Hematopoietic multipotent progenitor cell treated with erythropoietin and hydrocortisone succinate and interleukin-3 and kit ligand, for 6 days (in vitro differentiated cells): ENCODE data around the gene TBC1D19.
"Not testable (repeated sequence)": the region's sequence is repeated elsewhere in the genome, so short reads cannot be mapped to it uniquely, and the experiment has no call there.

ENCODE experiments used
- DNase-seq: peaks from one replicate; pipeline ENCODE4 v3.0.0-alpha.2; 2015

The TBC1D19 gene, protein sequence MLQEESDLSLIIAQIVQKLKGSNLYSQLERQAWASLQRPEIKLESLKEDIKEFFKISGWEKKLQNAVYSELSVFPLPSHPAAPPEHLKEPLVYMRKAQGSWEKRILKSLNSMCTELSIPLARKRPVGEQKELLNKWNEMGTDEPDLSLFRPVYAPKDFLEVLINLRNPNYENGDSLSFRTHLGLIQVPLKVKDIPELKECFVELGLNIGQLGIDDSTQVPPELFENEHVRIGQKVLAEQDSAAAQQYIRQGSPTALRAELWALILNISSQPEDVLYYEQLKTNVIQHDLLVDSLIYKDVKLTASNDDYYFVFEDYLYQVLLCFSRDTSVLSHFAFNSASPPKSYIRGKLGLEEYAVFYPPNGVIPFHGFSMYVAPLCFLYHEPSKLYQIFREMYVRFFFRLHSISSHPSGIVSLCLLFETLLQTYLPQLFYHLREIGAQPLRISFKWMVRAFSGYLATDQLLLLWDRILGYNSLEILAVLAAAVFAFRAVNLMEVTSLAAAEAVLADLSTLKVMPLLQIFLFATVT

DNA sequence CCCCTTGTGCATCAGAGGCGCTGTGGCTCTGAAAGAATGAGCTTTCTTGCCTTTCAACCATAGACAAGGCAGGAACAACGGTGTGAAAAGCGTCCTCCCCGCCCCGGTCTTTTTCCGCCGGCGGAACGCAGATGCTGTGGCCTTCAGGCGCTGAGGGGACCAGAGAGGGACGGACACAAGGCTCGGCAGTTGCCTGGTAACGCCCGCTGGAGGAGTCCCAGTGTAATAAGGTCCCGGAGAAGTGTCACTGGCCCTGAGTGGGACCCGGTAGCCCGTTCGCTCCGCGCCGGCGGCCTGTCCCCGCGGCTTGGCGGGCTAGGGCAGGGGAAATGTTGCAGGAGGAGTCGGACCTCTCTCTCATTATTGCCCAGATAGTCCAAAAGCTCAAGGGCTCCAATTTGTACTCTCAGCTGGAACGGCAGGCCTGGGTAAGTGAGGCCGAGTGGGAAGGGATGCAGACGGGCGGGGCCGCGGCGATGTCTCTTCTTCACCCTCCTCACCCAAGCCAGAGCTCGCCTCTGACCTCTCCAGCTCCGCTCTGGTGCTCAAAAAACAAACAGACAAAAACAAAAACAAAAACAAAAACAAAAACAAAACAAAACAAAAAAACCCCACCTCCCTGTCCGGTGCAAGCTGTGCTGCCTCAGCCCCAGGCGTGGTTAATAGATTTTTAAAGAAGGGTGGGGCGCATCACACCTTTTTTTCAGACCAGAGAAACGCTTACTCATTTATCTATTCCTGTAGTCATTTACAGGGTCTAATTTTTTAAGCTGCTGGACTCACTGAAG lies at the start of gene TBC1D19:
Gene TBC1D19, plus strand, starts transcription at position 220 of the 788 bp plus-strand sequence. Its CDS starts 110 bp downstream, at position 330.
- DNase-seq: peak; percentile 94

GRCh38 chr4:26542991-26543390 lies 40.9 kb upstream of the TBC1D19 start:
- no peak for DNase-seq

DNA sequence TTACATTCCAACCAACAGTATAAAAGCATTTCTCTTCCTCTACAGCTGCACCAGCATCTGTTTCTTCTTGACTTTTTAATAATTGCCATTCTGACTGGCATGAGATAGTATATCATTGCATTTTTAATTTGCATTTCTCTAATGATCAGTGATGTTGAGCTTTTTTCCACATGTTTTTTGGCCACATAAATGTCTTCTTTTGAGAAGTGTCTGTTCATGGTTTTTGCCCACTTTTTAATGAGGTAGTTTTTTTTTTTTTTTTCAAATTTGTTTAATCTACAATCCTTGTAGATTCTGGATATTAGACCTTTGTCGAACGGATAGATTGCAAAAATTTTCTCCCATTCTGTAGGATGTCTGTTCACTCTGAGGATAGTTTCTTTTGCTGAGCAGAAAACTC lies 39.5 kb upstream of the TBC1D19 start:
- DNase-seq: no peak

DNA sequence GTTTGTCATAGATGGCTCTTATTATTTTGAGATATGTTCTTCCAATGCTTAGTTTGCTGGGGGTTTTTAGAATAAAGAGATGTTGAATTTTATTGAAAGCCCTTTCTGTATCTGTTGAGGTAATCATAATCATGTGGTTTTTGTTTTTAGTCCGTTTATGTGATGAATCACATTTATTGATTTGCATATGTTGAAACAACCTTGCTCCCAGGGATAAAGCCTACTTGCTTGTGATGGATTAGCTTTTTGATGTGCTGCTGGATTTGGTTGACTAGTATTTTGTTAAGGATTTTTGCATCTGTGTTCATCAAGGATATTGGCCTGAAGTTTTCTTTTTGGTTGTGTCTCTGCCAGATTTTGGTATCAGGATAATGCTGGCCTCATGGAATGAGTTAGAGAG lies 35.5 kb upstream of the TBC1D19 start:
- DNase-seq: not testable (repeated sequence)

GRCh38 chr4:26557164-26557563 lies 26.7 kb upstream of the TBC1D19 start:
- no peak for DNase-seq

GRCh38 chr4:26558166-26558895 lies 25.6 kb upstream of the TBC1D19 start:
- no peak for DNase-seq

- DNase-seq: no peak
Observed at GRCh38 chr4:26566133-26566532, 17.8 kb upstream of the TBC1D19 start.

DNA sequence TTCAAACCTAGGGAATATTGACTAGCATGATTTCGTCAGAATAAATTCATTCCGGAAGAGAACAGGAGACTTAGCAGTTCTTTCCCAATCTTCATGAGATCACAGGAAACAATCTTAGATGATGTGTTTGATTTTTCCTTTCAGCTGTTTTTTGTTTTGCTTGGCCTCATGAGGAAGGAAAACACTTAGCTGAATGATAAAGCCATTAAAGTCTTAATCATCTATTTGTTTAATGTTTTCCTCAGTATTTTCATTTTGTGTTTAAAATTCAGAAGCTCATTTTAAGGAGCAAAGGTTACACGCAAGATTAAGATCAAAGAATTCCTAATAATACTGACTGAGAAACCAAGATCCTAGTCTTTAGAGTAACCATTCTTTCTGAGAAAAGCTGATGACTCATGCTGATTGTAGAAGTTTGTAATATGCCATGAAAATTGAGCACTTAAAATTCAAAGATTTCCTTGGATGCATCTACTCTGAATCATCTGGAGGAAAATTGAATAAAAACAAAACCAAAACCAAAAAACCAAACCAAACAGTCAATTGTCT lies 15.4 kb upstream of the TBC1D19 start:
- no peak for DNase-seq

DNA sequence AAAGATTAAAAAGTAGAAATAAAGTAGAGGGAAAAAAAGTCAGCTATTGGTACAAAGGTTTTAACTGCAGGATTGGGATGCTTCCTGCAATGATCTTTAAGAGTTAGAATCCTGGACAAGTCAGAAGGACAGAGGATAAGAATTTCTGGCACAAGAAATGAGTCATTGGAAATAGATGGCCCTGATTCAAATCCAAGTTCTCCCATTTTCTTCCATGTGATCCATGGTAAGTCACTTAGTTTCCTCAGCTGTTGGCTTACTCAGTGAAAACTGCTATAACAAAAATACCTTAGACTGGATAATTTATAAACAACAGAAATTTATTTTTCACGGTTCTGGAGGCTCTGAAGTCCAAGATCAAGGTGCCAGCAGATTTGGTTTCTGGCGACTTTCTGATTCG lies 13.3 kb upstream of the TBC1D19 start:
- no peak for DNase-seq

DNA sequence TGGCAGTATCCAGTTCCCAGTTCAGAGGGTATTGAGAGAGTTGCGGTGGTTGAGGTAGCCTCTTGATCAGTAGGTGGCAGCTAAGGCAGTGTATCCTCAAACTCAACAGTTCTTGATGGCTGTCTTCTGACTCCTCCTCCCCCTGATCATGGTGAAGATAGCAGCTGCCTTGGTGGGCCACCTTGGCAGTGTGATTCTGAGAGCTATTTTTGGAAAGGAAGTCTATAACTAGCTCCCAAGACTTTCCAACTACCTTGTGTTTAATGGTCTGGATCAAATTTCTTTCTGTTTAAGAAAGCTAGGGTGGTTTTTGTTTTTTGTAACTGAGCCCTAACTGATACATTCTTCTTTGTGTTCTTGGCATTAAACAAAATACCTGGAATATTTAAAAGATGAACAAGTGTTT lies 10.5 kb upstream of the TBC1D19 start:
- no peak for DNase-seq

DNA sequence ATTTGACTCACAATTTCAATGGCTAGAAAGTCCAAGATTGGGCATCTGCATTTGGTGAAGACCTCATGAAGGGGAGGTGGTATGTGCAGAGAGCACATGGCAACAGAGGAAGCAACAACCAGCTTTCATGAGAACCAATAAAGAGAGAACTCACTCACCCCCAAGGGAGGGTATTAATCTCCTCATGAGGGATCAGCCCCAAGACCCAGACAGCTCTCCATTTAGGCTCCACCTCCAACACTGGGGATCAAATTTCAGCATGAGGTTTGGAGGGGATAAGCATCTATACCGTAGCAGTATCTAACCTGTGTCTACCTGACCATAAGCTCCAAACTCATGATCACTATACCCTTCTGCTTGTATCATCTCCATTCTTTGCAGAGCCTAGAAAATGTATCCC lies 9.3 kb upstream of the TBC1D19 start:
- DNase-seq: no peak

DNA sequence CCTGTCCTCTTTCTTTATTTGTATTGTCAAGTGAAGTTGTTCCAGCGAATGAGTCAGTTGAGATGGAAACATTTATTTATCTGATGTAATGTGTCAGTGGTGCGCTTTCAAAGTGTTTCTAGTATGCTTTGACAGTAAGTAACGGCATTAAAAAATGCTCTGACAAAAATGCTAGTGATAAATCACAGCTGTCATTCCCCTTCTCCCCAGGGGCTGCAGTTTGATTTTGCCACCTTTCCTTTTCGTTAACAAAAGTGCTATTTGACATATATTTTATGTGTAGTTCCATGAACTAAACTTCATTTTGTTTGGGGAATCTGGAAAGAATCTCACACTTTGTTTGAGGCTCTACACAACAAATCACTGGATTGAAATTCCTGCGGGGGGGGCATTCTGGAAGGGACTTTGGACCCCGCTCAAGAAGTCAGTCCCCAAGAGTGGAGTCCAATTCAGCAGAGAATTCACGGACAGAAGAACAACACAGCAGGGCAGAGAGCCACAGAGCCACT lies 7.6 kb upstream of the TBC1D19 start:
- no peak for DNase-seq

DNA sequence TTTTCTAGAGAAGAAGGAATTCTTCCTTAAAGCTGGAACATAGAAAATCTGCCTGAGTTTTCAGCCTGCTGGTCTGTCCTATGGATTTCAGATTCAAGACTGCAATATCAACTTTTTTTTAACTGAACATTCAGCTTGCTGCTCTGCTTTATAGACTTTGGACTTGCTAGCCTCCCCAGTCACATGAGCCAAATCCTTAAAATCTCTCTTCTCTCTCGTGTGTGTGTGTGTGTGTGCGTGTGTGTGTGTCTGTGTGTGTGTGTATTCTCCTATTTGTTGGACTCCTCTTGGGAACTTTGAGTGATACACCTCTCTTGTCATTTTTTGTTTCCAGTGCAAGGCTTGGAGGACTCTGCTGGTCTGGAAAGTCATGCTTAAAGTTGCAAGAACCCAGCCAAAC lies 6.8 kb upstream of the TBC1D19 start:
- no peak for DNase-seq

GRCh38 chr4:26579169-26579568 lies 4.7 kb upstream of the TBC1D19 start:
- no peak for DNase-seq

- DNase-seq: not testable (repeated sequence)
Observed at GRCh38 chr4:26581341-26581740, 2.5 kb upstream of the TBC1D19 start.

- no peak for DNase-seq
Observed at GRCh38 chr4:26583538-26583864, 383 bp upstream of the TBC1D19 start.

- no peak for DNase-seq
Observed at GRCh38 chr4:26584725-26585124, 841 bp downstream of the TBC1D19 start.

DNA sequence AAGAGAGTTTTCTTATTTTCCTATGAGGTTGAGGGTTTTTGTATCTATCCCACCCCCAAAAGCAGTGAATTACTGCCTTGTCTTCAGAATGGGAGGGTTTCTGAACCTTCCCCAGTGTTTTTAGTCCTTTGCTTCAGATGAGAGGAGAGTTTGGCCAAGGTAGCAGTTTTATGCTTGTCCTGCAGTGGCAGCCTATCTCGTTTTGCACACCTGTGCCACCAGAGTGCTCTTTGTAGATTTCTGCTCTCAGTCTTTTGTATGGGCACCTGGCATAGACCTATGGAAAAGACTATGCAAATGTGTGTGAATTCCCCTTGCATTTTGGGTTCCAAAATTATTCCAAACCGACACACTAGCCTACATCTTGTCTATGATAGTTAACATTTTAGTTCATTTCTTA lies 5.8 kb downstream of the TBC1D19 start:
- no peak for DNase-seq

DNA sequence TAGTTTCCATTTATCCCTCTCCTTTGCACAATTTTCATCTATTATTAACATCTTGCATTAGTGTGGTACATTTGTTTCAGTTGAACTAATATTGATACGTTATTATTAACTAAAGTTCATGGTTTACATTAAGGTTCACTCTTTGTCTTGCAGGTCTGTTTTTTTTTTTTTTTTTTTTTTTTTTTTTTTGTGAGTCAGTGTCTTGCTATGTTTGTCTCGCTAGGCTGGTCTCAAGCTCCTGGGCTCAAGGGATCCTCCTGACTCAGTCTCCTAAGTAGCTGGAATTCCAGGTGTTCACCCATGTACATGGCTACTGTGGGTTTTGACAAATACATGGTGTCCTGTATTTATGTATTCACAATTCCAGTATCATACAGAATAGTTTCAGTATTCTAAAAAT lies 6.8 kb downstream of the TBC1D19 start:
- DNase-seq: no peak

- not testable (repeated sequence) for DNase-seq
Observed at GRCh38 chr4:26593557-26593956, 9.7 kb downstream of the TBC1D19 start.

GRCh38 chr4:26594371-26594770 lies 10.5 kb downstream of the TBC1D19 start:
- no peak for DNase-seq

DNA sequence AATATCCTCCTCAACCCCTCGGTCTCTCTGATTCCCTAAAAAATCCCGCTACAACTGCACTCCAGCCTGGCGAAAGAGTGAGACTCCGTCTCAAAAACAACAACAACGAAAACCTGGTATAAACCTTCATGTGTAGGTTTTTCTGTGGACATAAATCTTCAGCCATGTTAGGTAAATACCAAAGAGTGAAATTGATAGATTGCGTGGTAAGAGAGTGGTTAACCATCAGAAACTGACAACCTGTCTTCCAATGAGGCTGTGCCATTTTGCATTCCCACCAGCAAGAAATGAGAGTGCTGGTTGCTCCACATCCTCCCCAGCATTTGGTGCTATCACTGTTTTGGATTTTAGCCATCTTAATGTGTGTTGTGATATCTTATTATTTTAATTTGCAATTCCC lies 10.9 kb downstream of the TBC1D19 start:
- no peak for DNase-seq

DNA sequence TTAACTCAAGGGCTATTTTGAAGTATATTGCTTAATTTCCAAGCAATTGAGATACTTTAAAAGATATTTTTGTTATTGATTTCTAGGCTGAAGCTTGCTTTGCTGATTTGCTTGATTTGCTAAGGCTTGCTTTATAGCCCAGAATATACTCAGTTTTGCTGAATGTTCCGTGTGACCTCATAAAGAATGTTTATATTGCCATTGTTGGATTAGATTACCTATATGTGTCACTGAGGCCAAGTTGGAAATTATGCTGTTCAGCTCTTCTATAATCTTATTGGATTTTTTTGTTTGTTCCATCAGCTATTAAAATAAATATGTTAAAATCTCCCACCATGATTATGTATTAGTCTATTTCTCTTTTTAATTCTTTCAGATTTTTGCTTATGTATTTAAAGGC lies 13.0 kb downstream of the TBC1D19 start:
- no peak for DNase-seq
